HG02970 (cell line): ENCODE results near the gene LEF1.

ENCODE experiments used
- ATAC-seq: cut with Tn5 transposase; IDR thresholded peaks from one replicate; pipeline ENCODE4 v1.9.1; 2021; ENCODE audit warnings: mild to moderate bottlenecking, moderate library complexity, moderate number of reproducible peaks; ENCODE audit not compliant: unreplicated experiment, low FRiP score

Gene LEF1

GRCh38 chr4:108007984-108008383, 160.7 kb downstream of the LEF1 start:
- ATAC-seq: no peak

GRCh38 chr4:108006361-108006760, 162.4 kb downstream of the LEF1 start:
- ATAC-seq: no peak

- ATAC-seq: no peak
Observed at GRCh38 chr4:108005807-108006206, 162.9 kb downstream of the LEF1 start.

- no peak for ATAC-seq
Observed at GRCh38 chr4:108004646-108005045, 164.1 kb downstream of the LEF1 start.

GRCh38 chr4:108003982-108004515, 164.7 kb downstream of the LEF1 start:
- no peak for ATAC-seq

GRCh38 chr4:108001540-108002135, 167.1 kb downstream of the LEF1 start:
- no peak for ATAC-seq

GRCh38 chr4:107999932-108000539, 168.7 kb downstream of the LEF1 start:
- no peak for ATAC-seq

- no peak for ATAC-seq
Observed at GRCh38 chr4:107997794-107998193, 170.9 kb downstream of the LEF1 start.
